Esophagus squamous epithelium (tissue), 5 donors: Measurements from ENCODE around the gene POLR3K. TPM values are rescaled to one million over a fixed set of nuclear protein-coding genes. Genes with fewer than 3 reads are reported as not detected.

Source experiments
- DNase-seq: peaks from one replicate; lab custom pipeline; 2025; lab: John Stamatoyannopoulos, UW
- H3K27ac ChIP-seq, 4 donors: fragments of 200-600 bp; sonication (generic); one replicate each; pipeline ENCODE4 v1.5.1; 2016 to 2019; ENCODE audit warnings: mild to moderate bottlenecking in 1 of 4
- H3K27me3 ChIP-seq, 4 donors: fragments of 200-600 bp; sonication (generic); 1 replicate in 3 of 4; 2 replicates in 1 of 4; pipeline versions ENCODE4 v1.5.1 to v1.6.0; 2017 to 2021; ENCODE audit warnings: antibody characterized with exemption in 1 of 4
- H3K36me3 ChIP-seq, 3 donors: fragments of 200-600 bp; sonication (generic); one replicate each; pipeline ENCODE4 v1.5.1; 2016 to 2019
- H3K4me1 ChIP-seq, 3 donors: fragments of 200-600 bp; sonication (generic); one replicate each; pipeline ENCODE4 v1.5.1; 2017 to 2019
- H3K4me3 ChIP-seq, 4 donors: fragments of 200-600 bp; sonication (generic); 1 replicate in 3 of 4; 2 replicates in 1 of 4; pipeline ENCODE4 v1.5.1; 2016 to 2019; ENCODE audit warnings: mild to moderate bottlenecking in 2 of 4, moderate library complexity in 1 of 4
- H3K9me3 ChIP-seq, 3 donors: fragments of 200-600 bp; sonication (generic); one replicate each; pipeline ENCODE4 v1.5.1; 2016 to 2019
- CTCF ChIP-seq, 6 experiments: fragments of 450-650 bp in 4 of 6; fragments of 200-600 bp in 2 of 6; sonication (generic) in 2 of 6; IDR thresholded peaks; one replicate each; pipeline ENCODE4 v1.5.1; 2016 to 2019; ENCODE audit warnings: antibody characterized with exemption in 6 of 6, mild to moderate bottlenecking in 4 of 6, moderate library complexity in 4 of 6
- POLR2A ChIP-seq, 4 donors: fragments of 450-650 bp; IDR thresholded peaks; one replicate each; pipeline ENCODE4 v1.6.1; 2017; ENCODE audit warnings: antibody characterized with exemption in 4 of 4, mild to moderate bottlenecking in 4 of 4, moderate library complexity in 3 of 4
- WGBS, 2 donors: methylation state at CpG; one replicate each; pipeline ENCODE4 v1.1.5; 2018; 5-methylcytosine and 5-hydroxymethylcytosine counted together
- intact Hi-C: fragments of 100-400 bp; cut with DNase I; formaldehyde crosslinking; loops from one replicate; pipeline ENCODE4 v1.15.0; 2022
- total RNA-seq, 4 donors: library from RNA; depleted of rRNA; stranded (reverse); fragments of >200 nt; gene quantifications; one replicate each; pipeline ENCODE4 v1.1.0, GENCODE V29; 2016
- donor health status: DM: yes; HTN: yes; CAD: no.

POLR3K gene
- total RNA-seq, 4 donors from 2014 or later, result 3.1 to 8.6 (median 4.8) TPM

GRCh38 chr16:72561-73548 lies 19.4 kb upstream of the POLR3K start, which contains the start of gene RHBDF1:
Gene RHBDF1 (minus strand): TSS chr16:72631. CDS start chr16:65015, 7,616 bp downstream.
- peaks cover 0 to 15% (median 0%) of the 10 kb centered on the region in 4 donors for H3K27me3 ChIP-seq
- H3K36me3 ChIP-seq, result no peaks in the 10 kb centered on the region
- TF ChIP-seq POLR2A (IDR thresholded peaks at IDR 0.05), result peak in 2 of 4 donors; percentile 17 to 25
- no peak for TF ChIP-seq CTCF (IDR thresholded peaks at IDR 0.05)
- 41 to 51% methylated on average over 12 to 16 of the region's 62 CpGs for WGBS, 2 donors
- peak within 1 kb of the TSS; percentile 94 to 98 (median 96) for H3K27ac ChIP-seq
- H3K9me3 ChIP-seq, result no peaks in the 10 kb centered on the region
- intact Hi-C loops, result no loop called here
- H3K4me3 ChIP-seq, result peak within 1 kb of the TSS; percentile 55 to 91 (median 81)
- H3K4me1 ChIP-seq, result peaks cover 56 to 93% (median 72%) of the 10 kb centered on the region in 3 donors
- no peak for DNase-seq

DNA sequence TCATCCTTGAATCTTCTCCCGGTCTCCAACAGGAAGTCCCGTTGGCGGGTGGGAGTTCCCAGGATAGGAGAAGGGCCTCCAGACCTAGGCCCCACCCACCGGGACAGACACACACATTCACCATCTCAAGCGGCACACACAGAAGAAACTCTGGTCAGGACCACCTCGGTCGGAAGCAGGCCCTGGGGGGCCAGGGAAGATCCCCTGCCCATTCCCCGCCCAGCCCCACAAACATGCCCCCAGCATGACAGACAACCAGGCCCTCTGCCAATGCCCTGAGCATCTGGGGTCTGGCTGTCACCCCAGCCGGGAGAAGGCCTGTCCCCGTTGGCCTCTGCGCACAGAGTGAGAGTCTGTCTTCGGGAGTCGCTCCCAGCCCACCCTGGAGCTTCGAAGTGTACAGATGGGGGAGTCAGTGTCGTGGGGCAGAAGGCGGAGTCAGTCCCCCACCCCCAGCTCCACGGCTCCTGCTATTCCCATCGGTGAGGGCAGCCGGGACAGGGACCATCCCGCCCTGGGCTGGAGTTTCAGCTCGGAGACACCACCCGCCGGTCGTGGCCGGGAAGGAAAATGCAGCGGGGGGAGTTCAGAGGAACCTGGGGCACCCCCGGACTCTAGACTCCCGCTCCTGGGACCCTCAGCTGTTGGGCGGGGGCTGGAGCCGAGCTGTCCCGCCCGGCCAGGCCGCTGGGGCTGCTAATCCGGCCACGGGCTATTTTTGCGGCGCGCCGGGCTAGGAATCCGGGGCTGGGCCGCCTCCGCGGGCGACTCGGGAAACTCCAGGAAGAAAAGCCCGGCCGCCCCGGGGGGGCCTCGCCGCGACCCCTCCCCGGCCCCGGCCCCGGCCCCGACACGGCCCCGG lies 18.4 kb upstream of the POLR3K start:
- peaks cover 46 to 93% (median 62%) of the 10 kb centered on the region in 3 donors for H3K4me1 ChIP-seq
- no peaks in the 10 kb centered on the region for H3K36me3 ChIP-seq
- H3K9me3 ChIP-seq, result no peaks in the 10 kb centered on the region
- intact Hi-C loops, result no loop called here
- peak overlapping the region; percentile 55 to 91 (median 81) for H3K4me3 ChIP-seq
- WGBS, 2 donors, result 5 to 13% methylated on average over 3 to 15 of the region's 57 CpGs
- TF ChIP-seq POLR2A (IDR thresholded peaks at IDR 0.05) (peak in 2 of 4 donors; percentile 34 to 62), CTCF (IDR thresholded peaks at IDR 0.05) (peak in 2 of 6 experiments; percentile 10 to 21)
- peaks cover 0 to 15% (median 0%) of the 10 kb centered on the region in 4 donors for H3K27me3 ChIP-seq
- DNase-seq, result no peak
- peak overlapping the region; percentile 94 to 98 (median 96) for H3K27ac ChIP-seq

DNA sequence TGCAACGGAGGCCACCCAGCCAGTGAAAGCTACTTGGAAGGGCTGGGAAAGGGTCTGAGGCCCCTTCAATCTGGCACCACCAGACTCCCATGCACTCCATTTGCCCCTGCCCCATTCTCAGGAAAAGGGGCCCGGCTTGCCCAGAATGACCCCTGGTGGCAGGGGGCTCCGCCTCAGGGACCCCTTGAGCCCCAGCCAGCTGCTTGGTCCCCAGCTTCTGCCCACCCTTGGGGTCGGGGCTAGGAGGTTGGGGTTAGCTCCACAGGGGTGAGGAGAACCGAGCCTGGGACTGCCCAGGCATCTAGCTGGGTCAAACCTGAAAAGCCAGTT lies 17.8 kb upstream of the POLR3K start:
- WGBS, 2 donors, result 0 to 57% methylated on average over 1 of the region's 5 CpGs
- intact Hi-C loops, result no loop called here
- H3K4me1 ChIP-seq, result peaks cover 40 to 93% (median 62%) of the 10 kb centered on the region in 3 donors

DNA sequence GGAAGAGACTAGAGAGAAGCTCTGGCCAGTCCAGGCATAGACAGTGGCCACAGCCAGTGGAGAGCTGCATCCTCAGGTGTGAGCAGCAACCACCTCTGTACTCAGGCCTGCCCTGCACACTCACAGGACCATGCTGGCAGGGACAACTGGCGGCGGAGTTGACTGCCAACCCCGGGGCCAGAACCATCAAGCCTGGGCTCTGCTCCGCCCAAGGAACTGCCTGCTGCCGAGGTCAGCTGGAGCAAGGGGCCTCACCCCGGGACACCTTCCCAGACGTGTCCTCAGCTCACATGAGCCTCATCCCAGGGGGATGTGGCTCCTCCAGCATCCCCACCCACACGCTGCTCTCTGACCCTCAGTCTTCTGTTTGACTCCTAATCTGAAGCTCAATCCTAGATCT lies 15.8 kb upstream of the POLR3K start:
- H3K4me3 ChIP-seq, result no peak overlapping the region
- DNase-seq, result no peak
- WGBS, 2 donors, result 60% methylated on average over 1 of the region's 8 CpGs; no CpG with 5 or more reads in 1 of the 2 donors
- no peak for TF ChIP-seq CTCF (IDR thresholded peaks at IDR 0.05)
- TF ChIP-seq POLR2A (IDR thresholded peaks at IDR 0.05), result no peak
- peaks cover 35 to 84% (median 58%) of the 10 kb centered on the region in 3 donors for H3K4me1 ChIP-seq
- H3K36me3 ChIP-seq, result peaks cover 0 to 10% (median 4%) of the 10 kb centered on the region in 3 donors
- intact Hi-C loops, result no loop called here
- H3K27me3 ChIP-seq, result peaks cover 0 to 15% (median 0%) of the 10 kb centered on the region in 4 donors
- peak overlapping the region in 2 of 4 donors; percentile 9 to 15 for H3K27ac ChIP-seq
- no peaks in the 10 kb centered on the region for H3K9me3 ChIP-seq

More for the DNA sequence above, 17.8 kb upstream of the POLR3K start:
- TF ChIP-seq CTCF (IDR thresholded peaks at IDR 0.05) (no peak), POLR2A (IDR thresholded peaks at IDR 0.05) (no peak)
- DNase-seq, result no peak
- H3K27ac ChIP-seq, result peak overlapping the region; percentile 94 to 98 (median 96)
- no peaks in the 10 kb centered on the region for H3K9me3 ChIP-seq
- H3K27me3 ChIP-seq, result peaks cover 0 to 15% (median 0%) of the 10 kb centered on the region in 4 donors
- H3K4me3 ChIP-seq, result peak overlapping the region; percentile 55 to 91 (median 81)
- H3K36me3 ChIP-seq, result no peaks in the 10 kb centered on the region
